GM12891 (cell line): ENCODE data around the gene LMO3.

Experiments
- DNase-seq: peaks from one replicate; pipeline ENCODE4 v3.0.0; 2011; ENCODE audit warnings: low spot score; ENCODE audit not compliant: insufficient read length
- FAIRE-seq: peaks from 2 replicates; lab custom pipeline; 2011; peaks lifted over from hg19 to GRCh38; lab: Jason Lieb, UNC
- PAX5 ChIP-seq: IDR thresholded peaks from 2 replicates; pipeline ENCODE4 v1.6.1; 2011; ENCODE audit warnings: low read length, moderate library complexity, mild to moderate bottlenecking; ENCODE audit not compliant: insufficient read depth, severe bottlenecking
- POLR2A ChIP-seq: IDR thresholded peaks from 2 replicates; pipeline ENCODE4 v1.6.1; 2011; ENCODE audit warnings: low read depth, low read length, control low read depth
- POLR2AphosphoS5 ChIP-seq: IDR thresholded peaks from 2 replicates; pipeline ENCODE4 v1.6.1; 2011; ENCODE audit warnings: low read depth, low read length, control low read depth
- POU2F2 ChIP-seq: IDR thresholded peaks from 2 replicates; pipeline ENCODE4 v1.6.1; 2011; ENCODE audit warnings: low read depth, mild to moderate bottlenecking, control low read depth, low read length, moderate library complexity
- SPI1 ChIP-seq: IDR thresholded peaks from 2 replicates; pipeline ENCODE4 v1.6.1; 2011; ENCODE audit warnings: low read depth, low read length, control low read depth
- TAF1 ChIP-seq: IDR thresholded peaks from 2 replicates; pipeline ENCODE4 v1.6.1; 2011; ENCODE audit warnings: low read depth, low read length, control low read depth

The LMO3 gene

GRCh38 chr12:16608946-16609539 is 3.1 kb upstream of the LMO3 start:
- FAIRE-seq, result peak; percentile 48
- DNase-seq, result no peak
- TF ChIP-seq SPI1, result no peak
- no peak for TF ChIP-seq POU2F2
- TF ChIP-seq PAX5, result no peak
- no peak for TF ChIP-seq POLR2A
- no peak for TF ChIP-seq POLR2AphosphoS5
- no peak for TF ChIP-seq TAF1

GRCh38 chr12:16607906-16608775 is 2.2 kb upstream of the LMO3 start:
- TF ChIP-seq POU2F2, result no peak
- no peak for TF ChIP-seq POLR2AphosphoS5
- TF ChIP-seq POLR2A, result no peak
- no peak for FAIRE-seq
- DNase-seq, result no peak

- no peak for TF ChIP-seq POU2F2
- TF ChIP-seq POLR2A, result no peak
- TF ChIP-seq SPI1, result no peak
- no peak for TF ChIP-seq TAF1
- no peak for TF ChIP-seq POLR2AphosphoS5
- TF ChIP-seq PAX5, result no peak
- no peak for DNase-seq
- no peak for FAIRE-seq
Measured at GRCh38 chr12:16606991-16607390, 1.0 kb upstream of the LMO3 start.

- FAIRE-seq, result peak; percentile 76
- no peak for TF ChIP-seq SPI1
- TF ChIP-seq POU2F2, result peak; percentile 37; the same call in 1 of the 2 replicates
- peak; percentile 5 for DNase-seq
Measured at GRCh38 chr12:16606201-16606849, 363 bp upstream of the LMO3 start.

- peak; percentile 74 for FAIRE-seq
- TF ChIP-seq TAF1 (no peak), POLR2A (no peak), PAX5 (no peak), POU2F2 (no peak), POLR2AphosphoS5 (no peak), SPI1 (no peak)
- no peak for DNase-seq
Measured at GRCh38 chr12:16605642-16606116, 283 bp downstream of the LMO3 start.

- TF ChIP-seq POU2F2 (no peak), TAF1 (no peak), SPI1 (no peak)
- DNase-seq (no peak), FAIRE-seq (no peak)
Measured at GRCh38 chr12:16604596-16605252, 1.2 kb downstream of the LMO3 start.

- DNase-seq (no peak), FAIRE-seq (no peak)
- TF ChIP-seq TAF1, result no peak
- TF ChIP-seq POLR2AphosphoS5, result no peak
- TF ChIP-seq PAX5, result no peak
- TF ChIP-seq SPI1, result no peak
- no peak for TF ChIP-seq POU2F2
Measured at GRCh38 chr12:16603916-16604575, 1.9 kb downstream of the LMO3 start.

- no peak for FAIRE-seq
- no peak for DNase-seq
- no peak for TF ChIP-seq POLR2AphosphoS5
- TF ChIP-seq PAX5, result no peak
- TF ChIP-seq TAF1, result no peak
- no peak for TF ChIP-seq POLR2A
- TF ChIP-seq SPI1, result no peak
- no peak for TF ChIP-seq POU2F2
Measured at GRCh38 chr12:16603260-16603915, 2.6 kb downstream of the LMO3 start.

- no peak for FAIRE-seq
- TF ChIP-seq PAX5 (no peak), POU2F2 (no peak), POLR2AphosphoS5 (no peak), TAF1 (no peak), POLR2A (no peak), SPI1 (no peak)
- no peak for DNase-seq
Measured at GRCh38 chr12:16602412-16602811, 3.5 kb downstream of the LMO3 start.
